ENCODE data around the gene PLSCR1.

GRCh38 chr3:146569314-146569713 lies 24.9 kb upstream of the PLSCR1 start:
- no peak for TF ChIP-seq POLR2A (IDR thresholded peaks at IDR 0.05)
- TF ChIP-seq CTCF (IDR thresholded peaks at IDR 0.05), result no peak
